Chondrocyte (in vitro differentiated cells): Measurements from ENCODE around the gene LRRC4B. TPM values are rescaled to one million over a fixed set of nuclear protein-coding genes. Genes with fewer than 3 reads are reported as not detected.

ENCODE experiments used
- DNase-seq: peaks from one replicate; pipeline ENCODE4 v3.0.0; 2021; ENCODE audit warnings: mixed read lengths, low spot score
- H3K27ac Mint-ChIP-seq: one replicate; pipeline ENCODE4 v1.8.0; 2021; ENCODE audit warnings: mild to moderate bottlenecking, moderate library complexity, mixed read lengths; ENCODE audit not compliant: unreplicated experiment
- H3K27me3 Mint-ChIP-seq: 2 replicates; pipeline ENCODE4 v1.8.0; 2021; ENCODE audit warnings: low read depth, mixed read lengths
- H3K36me3 Mint-ChIP-seq: 2 replicates; pipeline ENCODE4 v1.8.0; 2021; ENCODE audit warnings: low read depth, mixed read lengths
- H3K4me1 Mint-ChIP-seq: 2 replicates; pipeline ENCODE4 v1.8.0; 2021; ENCODE audit warnings: low read depth, mild to moderate bottlenecking, mixed read lengths
- H3K4me3 Mint-ChIP-seq: one replicate; pipeline ENCODE4 v1.8.0; 2021; ENCODE audit warnings: mild to moderate bottlenecking, moderate library complexity, mixed read lengths; ENCODE audit not compliant: unreplicated experiment
- H3K9me3 Mint-ChIP-seq: 2 replicates; pipeline ENCODE4 v1.8.0; 2021; ENCODE audit warnings: low read depth, mixed read lengths
- total RNA-seq: library from RNA; stranded (reverse); gene quantifications from 3 replicates; pipeline ENCODE4 v1.2.1, GENCODE V29; 2021
- TF ChIP-seq, protein P1 (sequence below): fragments of 200-600 bp; sonication (generic); IDR thresholded peaks from 2 replicates; pipeline ENCODE4 v1.5.0; 2021; ENCODE audit warnings: antibody characterized with exemption, mild to moderate bottlenecking, moderate library complexity

The LRRC4B gene
- total RNA-seq, 1 donor from 2014 or later, result 0.52 TPM

DNA sequence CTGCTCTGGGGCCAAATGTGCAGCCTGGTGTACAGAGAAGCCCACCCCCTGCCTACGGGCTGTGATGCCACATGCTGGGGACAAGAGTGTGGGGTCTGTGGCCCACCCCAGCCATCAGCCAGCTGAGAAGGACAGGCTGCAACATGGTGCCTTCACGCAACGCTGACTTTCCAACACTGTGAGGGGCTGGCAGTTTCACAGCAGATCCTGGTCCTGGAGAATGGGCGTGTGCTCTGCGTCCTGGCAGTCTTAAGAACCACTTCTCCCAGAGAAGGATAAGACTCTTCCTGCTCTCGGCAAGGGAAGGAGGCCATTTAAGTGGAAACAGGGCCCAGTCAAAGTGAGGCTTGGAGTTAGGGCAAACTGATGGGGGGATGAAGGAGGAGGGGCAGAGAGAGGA lies 4.6 kb downstream of the LRRC4B start:
- TF ChIP-seq, protein P1, sequence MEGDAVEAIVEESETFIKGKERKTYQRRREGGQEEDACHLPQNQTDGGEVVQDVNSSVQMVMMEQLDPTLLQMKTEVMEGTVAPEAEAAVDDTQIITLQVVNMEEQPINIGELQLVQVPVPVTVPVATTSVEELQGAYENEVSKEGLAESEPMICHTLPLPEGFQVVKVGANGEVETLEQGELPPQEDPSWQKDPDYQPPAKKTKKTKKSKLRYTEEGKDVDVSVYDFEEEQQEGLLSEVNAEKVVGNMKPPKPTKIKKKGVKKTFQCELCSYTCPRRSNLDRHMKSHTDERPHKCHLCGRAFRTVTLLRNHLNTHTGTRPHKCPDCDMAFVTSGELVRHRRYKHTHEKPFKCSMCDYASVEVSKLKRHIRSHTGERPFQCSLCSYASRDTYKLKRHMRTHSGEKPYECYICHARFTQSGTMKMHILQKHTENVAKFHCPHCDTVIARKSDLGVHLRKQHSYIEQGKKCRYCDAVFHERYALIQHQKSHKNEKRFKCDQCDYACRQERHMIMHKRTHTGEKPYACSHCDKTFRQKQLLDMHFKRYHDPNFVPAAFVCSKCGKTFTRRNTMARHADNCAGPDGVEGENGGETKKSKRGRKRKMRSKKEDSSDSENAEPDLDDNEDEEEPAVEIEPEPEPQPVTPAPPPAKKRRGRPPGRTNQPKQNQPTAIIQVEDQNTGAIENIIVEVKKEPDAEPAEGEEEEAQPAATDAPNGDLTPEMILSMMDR, result no peak

DNA sequence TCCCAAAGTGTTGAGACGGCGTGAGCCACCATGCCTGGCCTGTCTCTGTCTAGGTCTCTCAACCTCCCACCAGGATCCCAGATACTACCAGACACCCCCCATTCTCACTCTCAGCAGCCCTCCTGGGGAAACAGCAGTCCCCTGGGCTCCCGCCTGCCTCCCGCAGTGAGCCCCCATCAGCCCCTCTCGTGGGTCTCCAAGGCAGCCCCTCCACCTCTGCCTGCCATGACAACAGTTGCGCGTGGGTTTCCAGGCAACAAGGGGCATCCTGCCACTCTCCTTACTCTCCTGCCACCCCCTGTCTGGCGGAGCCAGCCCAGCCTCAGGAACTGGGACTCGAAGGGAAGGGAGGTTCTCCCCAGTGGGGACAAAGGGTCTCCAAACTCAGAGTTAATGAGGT lies 5.2 kb downstream of the LRRC4B start:
- Mint-ChIP-seq H3K36me3 (no peaks in the 10 kb centered on the region), H3K4me1 (no peaks in the 10 kb centered on the region), H3K27ac (no peak overlapping the region), H3K9me3 (no peaks in the 10 kb centered on the region), H3K4me3 (no peak overlapping the region), H3K27me3 (peaks cover 52% of the 10 kb centered on the region)
- peak; percentile 63 for DNase-seq
- TF ChIP-seq, protein P1, result no peak

More for the DNA sequence above, 4.6 kb downstream of the LRRC4B start:
- no peaks in the 10 kb centered on the region for H3K4me1 Mint-ChIP-seq
- DNase-seq, result peak; percentile 78
- no peaks in the 10 kb centered on the region for H3K36me3 Mint-ChIP-seq
- no peak overlapping the region for H3K4me3 Mint-ChIP-seq
- H3K27ac Mint-ChIP-seq, result no peak overlapping the region
- H3K27me3 Mint-ChIP-seq, result peaks cover 48% of the 10 kb centered on the region
- no peaks in the 10 kb centered on the region for H3K9me3 Mint-ChIP-seq

DNA sequence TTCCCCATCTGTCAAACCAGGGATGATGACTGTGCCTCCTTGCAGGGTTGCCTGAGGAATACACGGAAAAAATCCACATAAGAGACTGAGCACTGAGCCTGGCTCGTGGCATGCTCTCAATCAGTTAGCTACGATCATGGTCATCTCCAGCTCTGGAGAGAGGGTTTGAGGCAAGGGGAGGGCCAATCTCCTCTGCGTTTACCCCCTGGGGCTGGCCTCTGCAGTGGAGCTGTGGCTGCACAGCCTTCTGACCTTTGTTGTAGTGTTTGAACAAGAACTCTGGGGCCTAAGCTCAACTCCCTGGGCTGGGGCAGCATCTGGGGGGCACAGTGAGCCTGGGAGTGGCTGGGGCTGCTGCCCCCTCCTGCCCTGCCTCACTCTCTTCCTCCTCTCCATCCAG lies 5.9 kb downstream of the LRRC4B start:
- no peak for DNase-seq
- H3K27me3 Mint-ChIP-seq, result peaks cover 54% of the 10 kb centered on the region

GRCh38 chr19:50559636-50560035 lies 8.6 kb downstream of the LRRC4B start:
- DNase-seq, result no peak
- Mint-ChIP-seq H3K36me3 (no peaks in the 10 kb centered on the region), H3K27me3 (peaks cover 43% of the 10 kb centered on the region), H3K4me1 (peaks cover 7% of the 10 kb centered on the region), H3K4me3 (no peak overlapping the region), H3K9me3 (no peaks in the 10 kb centered on the region), H3K27ac (no peak overlapping the region)
- TF ChIP-seq, protein P1, result no peak

More for the DNA sequence above, 5.9 kb downstream of the LRRC4B start:
- Mint-ChIP-seq H3K9me3 (no peaks in the 10 kb centered on the region), H3K27ac (no peak overlapping the region), H3K4me3 (no peak overlapping the region), H3K36me3 (no peaks in the 10 kb centered on the region), H3K4me1 (no peaks in the 10 kb centered on the region)
- TF ChIP-seq, protein P1, result no peak

GRCh38 chr19:50558449-50558848 lies 9.8 kb downstream of the LRRC4B start:
- peaks cover 36% of the 10 kb centered on the region for H3K27me3 Mint-ChIP-seq
- DNase-seq, result no peak
- TF ChIP-seq, protein P1, result no peak

More at GRCh38 chr19:50558449-50558848, 9.8 kb downstream of the LRRC4B start:
- Mint-ChIP-seq H3K4me3 (no peak overlapping the region), H3K9me3 (no peaks in the 10 kb centered on the region), H3K36me3 (no peaks in the 10 kb centered on the region), H3K4me1 (peaks cover 7% of the 10 kb centered on the region), H3K27ac (no peak overlapping the region)
